Measurements from ENCODE around the gene WNT3A. TPM values are rescaled to one million over a fixed set of nuclear protein-coding genes. Genes with fewer than 3 reads are reported as not detected.

The WNT3A gene
- total and polyA plus RNA-seq, 9 of the 15 experiments (the other 6 are each of a cell fraction or from before 2014, with no cell fraction given), result not detected

DNA sequence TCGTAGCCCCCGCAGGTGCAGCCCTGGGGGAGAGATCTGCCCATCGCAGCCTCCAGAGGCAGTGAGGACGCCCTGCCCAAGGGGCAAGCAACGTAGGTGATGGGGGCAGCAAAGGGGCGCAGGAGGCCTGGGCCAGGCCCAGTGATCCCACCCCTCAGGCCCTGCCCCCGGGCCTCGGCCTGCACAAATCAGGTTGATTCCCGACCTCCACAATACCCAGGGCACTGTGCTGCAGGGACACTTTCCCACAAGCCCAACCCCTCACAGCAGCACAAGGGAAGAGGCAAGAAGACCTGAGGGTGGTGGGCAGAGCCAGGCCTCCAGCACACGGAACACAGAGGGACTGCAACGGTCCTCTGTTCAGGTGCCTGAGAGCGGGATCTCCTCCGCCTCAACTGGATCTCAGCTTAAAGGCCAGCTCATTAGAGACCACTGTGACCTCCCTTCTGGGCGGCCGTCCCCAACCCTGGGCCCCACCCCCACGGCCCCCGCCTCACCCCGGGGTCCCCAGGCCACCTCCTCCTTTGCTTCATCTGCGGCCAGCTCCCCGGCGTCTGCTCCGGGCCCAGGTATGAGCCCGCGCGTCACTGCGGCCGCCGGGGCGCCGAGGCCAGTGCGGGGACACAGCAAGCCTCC is 74.9 kb downstream of the WNT3A start (continued):
- TF ChIP-seq RBM25 (IDR thresholded peaks at IDR 0.05; ENCODE audit: low read depth, low read length, severe bottlenecking) (no peak), RUNX1 (IDR thresholded peaks at IDR 0.05; ENCODE audit: low read depth) (no peak), ARHGAP35 (IDR thresholded peaks at IDR 0.05; ENCODE audit: partially characterized antibody) (peak; percentile 27), TARDBP (IDR thresholded peaks at IDR 0.05) (0 out of 2 replicates have a peak, but pooled peaks have one; percentile 36)

- H3K4me1 ChIP-seq (replicated peaks in 1 of 2; ENCODE audit: control insufficient read depth in 2 of 2, insufficient read depth in 2 of 2, low read length in 2 of 2), result peaks cover 34 to 55% of the 10 kb centered on the region in 2 experiments; a peak in 4 of 5 replicates
- H3K27me3 ChIP-seq (ENCODE audit: control insufficient read depth in 2 of 2, insufficient read depth in 2 of 2, low read length in 2 of 2), result no peaks in the 10 kb centered on the region
- intact Hi-C loops (cut with micrococcal nuclease) (no loop called here), in situ Hi-C loops (cut with MboI) (no loop called here)
- peaks cover 39% of the 10 kb centered on the region for H3K36me3 ChIP-seq (ENCODE audit: control insufficient read depth, insufficient read depth, low read length)
- peak within 1 kb of the TSS; percentile 96 for H3K4me3 ChIP-seq
- peaks cover 68% of the 10 kb centered on the region for H3K79me2 ChIP-seq (ENCODE audit: control insufficient read depth, insufficient read depth, low read length)
- ChIA-PET POLR2A (interaction anchor here (0.5 to 4.3 kb wide), 16 partner anchors 10 to 1587 kb away, joined by 3 to 36 read pairs (median 3); partner anchors contain the start of gene JMJD4), CTCF (ENCODE audit: low intra/inter-chr PET ratio) (interaction anchor here (1.0 kb wide), 1 partner anchor 58 kb away, joined by 3 read pairs; the partner anchor contains the start of gene GUK1)
- ATAC-seq (peak; percentile 88), FAIRE-seq (peak; percentile 88), DNase-seq (ENCODE audit: extremely low read depth in 1 of 4, low spot score in 3 of 4) (peak; percentile 97 to 100 (median 98))
- H3K9me3 ChIP-seq (replicated peaks; ENCODE audit: control insufficient read depth, insufficient read depth, low read depth, low read length), result no peaks in the 10 kb centered on the region
- H3K27ac ChIP-seq (ENCODE audit: extremely low read depth, low read depth, low read length), result peak within 1 kb of the TSS; percentile 98
- H3K9ac ChIP-seq (ENCODE audit: insufficient read depth in 1 of 2, low read depth in 2 of 2, low read length in 2 of 2), result peak within 1 kb of the TSS; percentile 99 to 100
- WGBS (ENCODE audit: insufficient coverage, low coverage, missing lambda C conversion rate), result 1% methylated on average over 36 of the region's 87 CpGs
- no TSS peak for BruUV-seq (replicated peaks)
- peaks cover 51% of the 10 kb centered on the region for H4K20me1 ChIP-seq (replicated peaks; ENCODE audit: control insufficient read depth, insufficient read depth, low read length)
- H2AFZ ChIP-seq (ENCODE audit: low read depth, low read length), result peak within 1 kb of the TSS; percentile 89
- H3K9me1 ChIP-seq (ENCODE audit: control insufficient read depth, insufficient read depth, low read length), result peaks cover 30% of the 10 kb centered on the region
- H3K4me2 ChIP-seq (ENCODE audit: insufficient read depth, low read length), result peak within 1 kb of the TSS; percentile 100
- TF ChIP-seq ZNF609 (CRISPR knock-in tag; IDR thresholded peaks at IDR 0.05; ENCODE audit: borderline replicate concordance) (no peak), RAD51 (IDR thresholded peaks at IDR 0.05; ENCODE audit: borderline replicate concordance, low read depth) (peak; percentile 39; the same call in 1 of the 2 replicates), HMBOX1 (IDR thresholded peaks at IDR 0.05) (no peak), NR1H2 (CRISPR knock-in tag; IDR thresholded peaks at IDR 0.05) (no peak; the same call in 1 of the 2 replicates), NONO (IDR thresholded peaks at IDR 0.05; ENCODE audit: low read depth in 2 of 2, low read length in 1 of 2) (peak in 1 of 2 experiments; percentile 90; a peak in 3 of 4 replicates), ZNF583 (CRISPR knock-in tag; IDR thresholded peaks at IDR 0.05) (peak; percentile 86), BMI1 (IDR thresholded peaks at IDR 0.05; ENCODE audit: low read length) (no peak), ZNF165 (CRISPR knock-in tag; IDR thresholded peaks at IDR 0.05; ENCODE audit: borderline replicate concordance) (0 out of 2 replicates have a peak, but pooled peaks have one; percentile 55), SMAD4 (CRISPR knock-in tag; conservative IDR thresholded peaks at IDR 0.05) (peak; percentile 71), TAF15 (IDR thresholded peaks at IDR 0.05; ENCODE audit: low read depth, low read length) (no peak)
Measured at GRCh38 chr1:228082214-228082917, 75.6 kb downstream of the WNT3A start, which contains the start of gene ARF1. Gene ARF1 (plus strand): TSS chr1:228082708. CDS start chr1:228097115, 14,407 bp downstream.
